ENCODE measurements around the gene CDC14B.

DNA sequence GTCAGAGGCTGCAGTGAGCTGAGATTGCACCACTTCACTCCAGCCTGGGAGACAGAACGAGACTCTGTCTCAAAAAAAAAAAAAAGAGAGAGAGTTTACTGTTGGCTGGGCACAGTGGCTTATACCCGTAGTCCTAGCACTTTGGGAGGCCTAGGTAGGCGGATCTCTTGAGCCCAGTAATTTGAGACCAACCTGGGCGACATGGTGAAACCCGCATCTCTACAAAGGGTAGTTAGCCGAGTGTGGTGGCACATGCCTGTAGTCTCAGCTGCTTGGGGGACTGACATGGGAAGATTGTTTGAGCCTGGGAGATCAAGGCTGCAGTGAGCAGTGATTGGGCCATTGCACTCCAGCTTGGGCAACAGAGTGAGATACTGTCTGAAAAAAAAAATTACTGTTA, 157.1 kb downstream of the CDC14B start:
- TF ChIP-seq GATA2 (IDR thresholded peaks at IDR 0.05; ENCODE audit: low read depth, low read length) = no peak
- no peak for TF ChIP-seq GATA3 (IDR thresholded peaks at IDR 0.05; ENCODE audit: low read depth, low read length)
